ENCODE data around the gene MICA.
"Not testable (repeated sequence)": the region's sequence is repeated elsewhere in the genome, so short reads cannot be mapped to it uniquely, and the experiment has no call there.

MICA gene

DNA sequence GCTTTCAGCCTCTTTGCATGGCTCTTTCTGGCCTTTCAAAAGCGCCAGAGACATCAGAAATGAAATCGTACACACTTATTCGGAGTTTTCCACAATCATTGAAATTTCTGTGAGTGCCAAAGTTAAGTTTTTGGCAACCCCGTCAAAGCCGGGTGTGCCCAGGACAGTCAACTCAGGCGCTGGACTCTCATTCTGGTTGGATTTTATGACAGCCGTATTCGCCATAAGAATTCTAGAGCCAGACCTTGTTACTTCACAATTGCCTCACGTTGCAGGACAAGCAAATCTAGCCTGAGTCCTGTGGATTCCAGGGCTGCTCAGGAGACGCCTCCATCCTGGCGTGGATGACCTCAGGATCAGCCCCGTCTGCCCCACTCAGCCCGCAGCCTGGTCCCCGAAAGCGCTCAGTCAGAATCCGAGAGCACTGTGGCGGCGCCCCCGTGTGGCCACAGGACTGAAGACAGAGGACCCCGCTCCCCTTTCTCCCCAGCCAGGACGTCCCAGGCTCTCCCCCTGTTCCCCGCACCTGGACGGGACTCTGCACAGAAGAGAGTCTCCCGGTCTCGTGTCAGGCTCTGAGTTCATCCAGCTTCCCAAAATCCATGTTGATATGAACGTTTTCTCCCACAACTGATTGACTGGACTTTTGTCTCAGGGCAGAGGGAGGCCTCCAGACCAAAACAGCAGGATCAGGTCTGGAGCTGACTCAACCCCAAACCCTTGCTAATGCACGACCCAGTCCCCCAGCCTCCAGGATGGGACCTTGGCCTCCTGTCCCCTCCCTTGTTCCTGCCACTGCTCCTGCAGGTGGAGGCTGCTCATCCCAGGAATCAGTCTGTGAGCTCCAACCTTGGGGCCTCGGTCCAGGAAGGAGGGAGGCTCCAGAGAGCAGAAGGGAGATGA is 38.2 kb downstream of the MICA start:
- Histone ChIP-seq H3K4me3 (no peak overlapping the region), H3K27ac (no peak overlapping the region)

DNA sequence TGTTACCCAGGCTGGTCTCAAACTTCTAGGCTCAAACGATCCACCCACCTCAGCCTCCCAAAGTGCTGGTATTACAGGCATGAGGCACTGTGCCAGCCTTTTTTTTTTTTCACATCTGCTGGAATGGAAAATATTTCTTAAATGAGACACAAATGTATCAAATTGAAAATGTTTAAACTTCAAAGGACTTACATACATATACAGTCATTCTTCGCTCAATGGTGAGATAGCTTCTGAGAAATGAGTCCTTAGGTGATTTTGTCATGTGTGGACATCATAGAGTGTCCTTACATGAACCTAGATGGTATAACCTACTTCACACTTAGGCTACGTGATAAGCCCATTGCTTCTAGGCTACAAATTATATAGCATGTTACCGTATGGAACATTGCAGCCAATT is 43.1 kb downstream of the MICA start:
- Histone ChIP-seq H3K27ac (no peak overlapping the region), H3K4me3 (no peak overlapping the region)

DNA sequence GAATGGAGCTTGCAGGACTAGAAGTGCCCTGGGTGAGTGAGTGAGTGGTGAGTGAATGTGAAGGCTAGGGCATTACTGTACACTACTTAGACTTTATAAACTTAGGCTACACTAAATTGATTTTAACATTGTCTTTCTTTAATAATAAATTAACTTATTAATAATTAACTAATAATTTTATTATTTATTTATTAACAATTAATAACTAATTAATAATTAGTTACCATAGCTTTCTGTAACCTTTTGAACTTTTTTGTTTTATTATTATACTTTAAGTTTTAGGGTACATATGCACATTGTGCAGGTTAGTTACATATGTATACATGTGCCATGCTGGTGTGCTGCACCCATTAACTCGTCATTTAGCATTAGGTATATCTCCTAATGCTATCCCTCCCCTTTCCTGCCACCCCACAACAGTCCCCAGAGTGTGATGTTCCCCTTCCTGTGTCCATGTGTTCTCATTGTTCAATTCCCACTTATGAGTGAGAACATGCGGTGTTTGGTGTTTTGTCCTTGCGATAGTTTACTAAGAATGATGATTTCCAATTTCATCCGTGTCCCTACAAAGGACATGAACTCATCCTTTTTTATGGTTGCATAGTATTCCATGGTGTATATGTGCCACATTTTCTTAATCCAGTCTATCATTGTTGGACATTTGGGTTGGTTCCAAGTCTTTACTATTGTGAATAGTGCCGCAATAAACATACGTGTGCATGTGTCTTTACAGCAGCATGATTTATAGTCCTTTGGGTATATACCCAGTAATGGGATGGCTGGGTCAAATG is 43.8 kb downstream of the MICA start:
- not testable (repeated sequence) for H3K27ac ChIP-seq

DNA sequence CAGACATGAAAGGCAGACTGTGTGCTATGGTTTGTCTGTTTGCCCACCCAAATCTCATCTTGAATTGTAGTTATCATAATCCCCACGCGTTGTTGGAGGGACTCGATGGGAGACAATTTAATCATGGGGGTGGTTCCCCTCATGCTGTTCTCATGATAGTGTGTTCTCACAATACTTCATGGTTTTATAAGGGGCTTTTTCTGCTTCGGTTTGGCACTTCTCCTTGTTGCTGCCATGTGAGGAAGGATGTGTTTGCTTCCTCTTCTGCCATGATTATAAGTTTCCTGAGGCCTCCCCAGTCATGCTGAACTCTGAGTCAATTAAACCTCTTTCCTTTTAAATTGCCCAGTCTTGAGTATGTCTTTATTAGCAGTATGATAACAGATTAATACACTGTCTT is 47.4 kb downstream of the MICA start:
- no peak overlapping the region for H3K4me3 ChIP-seq
- no peak overlapping the region for H3K27ac ChIP-seq

More for the DNA sequence above, 43.8 kb downstream of the MICA start:
- H3K4me3 ChIP-seq: not testable (repeated sequence)

DNA sequence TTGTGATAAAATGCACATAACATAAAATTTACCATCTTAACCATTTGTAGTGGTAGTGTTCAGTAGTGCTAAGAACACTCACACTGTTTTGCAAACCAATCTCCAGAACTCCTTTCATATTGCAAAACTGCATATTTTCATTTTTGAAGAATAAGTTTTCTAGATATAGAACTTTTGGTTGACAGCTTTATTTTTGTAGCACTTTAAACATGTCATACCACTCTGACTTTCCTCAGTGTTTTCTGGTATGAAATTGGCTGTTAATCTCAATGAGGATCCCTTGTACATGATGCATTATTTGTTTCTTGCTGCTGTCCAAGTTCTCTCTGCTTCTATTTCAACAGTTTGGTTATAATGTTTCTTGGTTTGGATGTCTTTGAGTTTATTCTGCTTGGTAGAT is 49.5 kb downstream of the MICA start:
- no peak overlapping the region for H3K27ac ChIP-seq
- no peak overlapping the region for H3K4me3 ChIP-seq

DNA sequence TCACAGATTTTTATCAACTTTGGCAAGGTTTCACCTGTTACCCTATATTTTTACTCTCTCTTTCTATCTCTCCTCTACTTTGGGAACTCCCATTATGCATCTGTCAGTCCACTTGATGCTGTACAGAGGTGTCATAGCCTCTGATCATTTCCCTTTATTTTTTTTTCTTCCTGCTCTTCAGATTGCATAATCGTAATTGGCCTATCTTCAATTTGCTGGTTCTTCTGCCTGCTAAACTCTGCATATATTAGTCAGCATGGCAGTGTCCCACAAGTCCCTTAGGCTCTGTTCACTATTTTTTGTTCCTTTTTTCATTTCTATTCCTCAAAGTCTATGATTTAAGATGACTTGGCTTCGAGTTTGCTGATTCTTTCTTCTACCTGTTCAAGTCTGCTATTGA is 49.9 kb downstream of the MICA start:
- H3K4me3 ChIP-seq: no peak overlapping the region
- H3K27ac ChIP-seq: no peak overlapping the region

DNA sequence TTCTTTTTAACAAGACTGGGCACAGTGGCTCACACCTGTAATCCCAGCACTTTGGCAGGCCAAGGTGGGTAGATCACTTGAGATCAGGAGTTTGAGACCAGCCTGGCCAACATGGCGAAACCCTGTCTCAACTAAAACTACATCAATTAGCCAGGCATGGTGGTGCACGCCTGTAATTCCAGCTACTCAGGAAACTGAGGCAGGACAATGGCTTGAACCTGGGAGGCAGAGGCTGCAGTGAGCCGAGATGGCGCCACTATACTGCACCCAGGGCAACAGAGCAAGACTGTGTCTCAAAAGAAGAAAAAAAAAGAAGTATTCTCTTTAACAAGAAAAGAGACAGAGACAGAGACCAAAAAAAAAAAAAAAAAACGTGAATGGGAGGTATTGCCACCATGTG is 56.5 kb downstream of the MICA start:
- H3K27ac ChIP-seq: not testable (repeated sequence)

DNA sequence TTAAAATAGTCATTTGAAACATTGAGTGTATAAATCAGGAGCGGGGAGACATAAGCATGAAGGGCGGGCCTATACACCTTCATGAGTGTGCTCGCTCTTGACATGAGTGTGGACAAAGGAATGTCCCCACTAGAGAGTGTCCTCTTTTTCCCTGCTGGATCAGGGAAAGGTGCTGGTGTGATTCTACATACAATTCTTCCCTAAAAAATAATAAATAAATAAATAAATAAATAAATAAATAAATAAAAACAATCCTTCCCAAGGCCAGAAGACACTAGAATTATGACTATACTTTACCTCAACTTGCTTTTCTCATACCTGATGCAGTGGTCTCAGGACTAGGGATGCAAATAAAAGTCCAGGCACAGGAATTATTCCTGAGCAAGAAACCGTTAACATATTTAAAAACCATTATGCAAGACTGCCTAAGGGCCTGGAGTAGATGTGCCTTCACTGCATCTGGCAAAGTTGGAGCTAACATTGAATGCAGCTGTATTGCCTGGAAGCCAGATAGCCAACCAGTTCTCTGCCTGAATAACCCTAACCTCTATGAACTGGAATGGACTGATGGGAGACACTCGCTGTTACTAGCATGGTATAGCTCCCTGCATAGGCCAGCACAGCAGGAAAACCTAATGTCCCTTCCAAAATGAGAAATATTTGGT is 57.1 kb downstream of the MICA start:
- Histone ChIP-seq H3K4me3 (no peak overlapping the region), H3K27ac (no peak overlapping the region)

More for the DNA sequence above, 56.5 kb downstream of the MICA start:
- H3K4me3 ChIP-seq: not testable (repeated sequence)

DNA sequence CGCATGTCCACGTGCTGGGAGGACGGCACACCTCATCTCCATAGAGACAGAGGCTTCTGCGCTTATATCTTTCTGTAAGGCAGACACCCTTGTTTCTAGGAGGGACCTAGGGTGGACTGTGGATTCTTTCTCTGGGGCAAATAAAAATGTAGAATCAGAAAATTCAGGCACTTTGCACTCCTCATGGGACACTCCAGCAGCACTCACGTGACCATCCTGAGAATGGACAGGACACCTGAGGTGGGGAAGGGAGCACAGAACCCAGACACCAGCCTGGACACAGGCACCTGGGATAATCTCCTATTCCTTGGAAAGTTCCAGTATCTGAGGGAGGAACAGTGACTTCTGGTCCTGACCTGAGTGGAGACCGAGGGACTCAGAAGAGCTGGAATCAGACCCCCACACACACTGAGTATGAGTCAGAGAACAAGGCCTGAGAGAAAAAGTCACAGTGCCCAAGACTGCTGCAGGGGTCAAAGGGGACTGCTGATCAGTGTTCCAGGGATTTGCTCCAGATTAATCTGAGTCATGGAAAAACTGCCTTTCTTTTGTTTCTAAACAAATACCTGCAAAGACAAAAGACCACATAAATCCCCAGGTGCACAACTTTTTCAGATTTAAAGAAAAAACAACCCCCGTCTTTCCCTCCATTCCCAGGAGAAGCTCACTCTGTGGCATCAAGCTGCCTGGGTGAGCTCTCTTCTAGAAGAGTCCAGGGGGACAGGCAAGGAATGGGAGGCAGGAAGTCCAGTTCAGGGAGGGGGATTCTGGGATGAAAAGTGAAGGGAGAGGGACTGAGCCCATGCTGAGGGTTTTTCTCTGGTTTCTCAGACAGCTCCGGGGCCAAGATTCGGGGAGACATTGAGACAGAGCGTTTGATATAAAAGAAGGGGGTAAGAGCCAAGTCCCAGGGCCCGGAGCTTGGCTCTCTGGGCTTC is 58.9 kb downstream of the MICA start:
- H3K4me3 ChIP-seq: peak overlapping the region; percentile 46 to 77 (median 62)
- H3K27ac ChIP-seq: peak overlapping the region in 20 of 21 experiments; percentile 17 to 96 (median 87)

DNA sequence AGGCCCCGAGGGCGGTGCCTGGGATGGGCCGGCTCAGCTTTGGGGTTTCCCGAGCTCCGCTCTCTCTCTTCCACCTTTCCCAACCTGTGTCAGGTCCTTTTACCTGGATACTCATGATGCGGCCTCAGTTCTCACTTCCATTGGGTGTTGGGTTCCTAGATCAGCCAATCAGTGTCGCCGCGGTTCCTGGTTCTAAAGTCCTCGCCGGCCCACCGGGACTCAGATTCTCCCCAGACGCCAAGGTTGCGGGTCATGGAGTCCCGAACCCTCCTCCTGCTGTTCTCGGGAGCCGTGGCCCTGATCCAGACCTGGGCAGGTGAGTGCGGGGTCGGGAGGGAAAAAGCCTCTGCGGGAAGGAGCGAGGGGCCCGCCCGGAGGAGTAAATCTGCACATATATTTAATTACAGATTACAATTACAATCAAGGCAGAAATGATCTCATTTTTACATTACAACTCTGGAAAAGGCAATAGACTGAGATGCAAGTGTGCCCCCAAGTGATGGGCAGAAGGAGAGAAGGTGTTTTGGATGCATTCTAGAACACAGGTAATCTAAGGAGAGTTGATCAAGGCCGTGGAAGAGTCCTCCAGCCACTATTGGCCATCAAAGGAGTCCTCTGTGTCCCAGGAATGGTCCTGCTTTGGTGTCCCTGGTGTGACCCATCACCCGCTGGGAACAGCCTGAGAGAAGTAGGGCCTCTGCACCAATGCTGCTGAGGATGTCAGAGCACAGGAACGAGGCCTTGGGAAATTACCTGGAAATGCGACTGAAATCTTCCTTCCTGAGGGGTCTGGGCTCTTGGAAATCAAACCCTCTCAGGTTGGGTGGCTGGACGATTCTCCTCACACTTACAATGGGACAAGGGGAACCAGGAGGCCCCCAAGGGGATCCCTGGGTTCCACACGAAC is 59.8 kb downstream of the MICA start:
- peak overlapping the region; percentile 46 to 77 (median 62) for H3K4me3 ChIP-seq
- H3K27ac ChIP-seq: peak overlapping the region; percentile 66 to 96 (median 87)

DNA sequence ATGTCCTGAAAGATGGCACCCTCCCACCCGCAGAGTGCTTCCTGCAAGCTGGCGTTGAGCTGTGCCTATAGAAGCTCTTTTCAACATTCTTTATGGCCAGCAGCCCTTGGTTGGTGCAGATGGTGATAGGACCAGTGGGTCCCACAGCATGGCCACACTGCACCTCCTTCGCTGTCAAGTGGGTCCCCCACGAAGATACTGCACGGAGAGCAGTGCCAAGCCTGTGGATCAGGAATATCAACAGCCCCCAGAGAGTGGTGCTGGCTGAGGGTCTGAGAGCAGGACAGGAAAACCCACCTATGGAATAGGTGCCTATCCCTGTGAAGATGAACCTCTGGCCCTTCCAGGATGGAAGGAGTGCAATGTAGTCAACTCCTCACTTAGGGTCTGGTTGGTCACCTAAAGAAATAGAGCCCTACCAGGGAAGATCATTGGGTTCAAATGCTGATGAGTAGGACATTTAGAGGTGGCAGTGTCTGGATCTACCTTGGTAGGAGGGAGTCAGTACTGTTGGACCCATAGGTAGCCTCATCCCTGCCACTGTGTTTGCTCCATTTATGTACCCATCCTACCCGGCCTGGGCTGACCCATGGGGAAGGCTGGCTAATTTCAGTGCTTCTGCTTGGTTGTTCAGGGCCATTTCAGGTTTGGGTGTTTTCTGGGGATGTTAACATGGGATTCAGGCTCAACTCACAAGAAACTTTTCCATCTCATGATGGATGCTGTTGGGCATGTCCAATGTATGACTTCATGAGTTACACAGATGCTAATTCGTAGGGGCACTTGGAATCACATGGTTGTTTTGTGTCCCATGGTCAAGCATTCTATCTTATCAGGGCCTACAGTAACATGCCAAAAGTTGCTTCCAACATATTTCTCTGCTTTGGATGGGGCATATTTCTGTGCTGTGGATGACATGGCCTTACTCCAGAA is 61.1 kb downstream of the MICA start:
- peak overlapping the region in 4 of 21 experiments; percentile 88 to 96 (median 90) for H3K27ac ChIP-seq
- peak overlapping the region; percentile 46 to 77 (median 62) for H3K4me3 ChIP-seq
